GM18873 (cell line): ENCODE data around the gene CAMKK2.
"Not testable (repeated sequence)": the region's sequence is repeated elsewhere in the genome, so short reads cannot be mapped to it uniquely, and the experiment has no call there.

Experiments used
- ATAC-seq: cut with Tn5 transposase; IDR thresholded peaks from one replicate; pipeline ENCODE4 v1.9.1; 2021; ENCODE audit warnings: mild to moderate bottlenecking, moderate library complexity, moderate number of reproducible peaks; ENCODE audit not compliant: unreplicated experiment, low FRiP score

CAMKK2 gene

DNA sequence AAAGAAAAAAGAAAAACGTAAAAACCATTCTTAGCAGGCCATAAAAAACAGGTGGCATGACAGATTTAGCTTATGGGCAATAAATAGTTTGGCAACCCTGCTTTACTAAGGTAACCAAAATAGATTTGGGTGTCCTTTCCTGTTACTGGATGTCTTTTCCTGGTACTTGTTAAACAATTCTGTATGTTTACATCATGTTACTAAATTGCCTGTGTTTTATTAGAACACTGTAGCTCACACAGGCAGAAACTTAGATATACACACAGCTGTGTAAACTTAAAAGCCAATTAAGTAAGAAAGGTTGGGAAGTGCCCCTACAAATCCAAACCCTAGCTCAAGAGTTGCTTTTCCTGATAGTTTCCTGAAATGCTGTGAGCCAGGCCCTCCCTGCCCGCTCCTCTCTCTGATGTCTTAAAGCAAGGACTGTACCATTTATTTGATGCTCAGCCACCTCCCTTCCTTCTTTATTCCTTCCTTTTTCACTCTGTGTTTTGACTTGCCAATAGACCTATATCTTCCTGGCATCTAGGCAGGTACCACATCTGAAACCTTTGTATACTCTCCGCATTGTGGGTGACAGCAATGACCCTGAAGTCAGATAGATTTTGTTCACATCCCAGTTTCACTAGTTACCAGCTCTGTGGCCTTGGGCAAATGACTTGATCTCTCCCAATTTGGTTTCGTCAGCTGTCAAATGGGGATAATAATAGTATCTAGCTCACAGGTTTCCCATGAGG lies 3.7 kb upstream of the CAMKK2 start:
- no peak for ATAC-seq

DNA sequence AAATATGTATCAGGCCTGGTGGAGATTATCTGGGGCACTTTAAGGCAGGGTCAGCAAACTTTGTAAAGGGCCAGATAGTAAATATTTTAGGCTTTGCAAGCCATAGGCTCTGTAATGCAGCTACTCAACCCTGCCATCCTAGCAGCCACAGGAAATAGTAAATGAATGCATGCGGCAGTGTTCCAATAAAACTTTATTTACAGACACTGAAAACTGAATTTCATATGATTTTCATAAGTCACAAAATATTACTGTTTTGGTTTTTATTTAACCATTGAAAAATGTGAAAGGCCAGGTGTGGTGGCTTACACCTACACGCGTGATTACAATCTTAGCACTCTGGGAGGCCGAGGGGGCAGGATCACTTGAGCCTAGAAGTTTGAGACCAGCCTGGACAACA lies 3.2 kb upstream of the CAMKK2 start:
- no peak for ATAC-seq

DNA sequence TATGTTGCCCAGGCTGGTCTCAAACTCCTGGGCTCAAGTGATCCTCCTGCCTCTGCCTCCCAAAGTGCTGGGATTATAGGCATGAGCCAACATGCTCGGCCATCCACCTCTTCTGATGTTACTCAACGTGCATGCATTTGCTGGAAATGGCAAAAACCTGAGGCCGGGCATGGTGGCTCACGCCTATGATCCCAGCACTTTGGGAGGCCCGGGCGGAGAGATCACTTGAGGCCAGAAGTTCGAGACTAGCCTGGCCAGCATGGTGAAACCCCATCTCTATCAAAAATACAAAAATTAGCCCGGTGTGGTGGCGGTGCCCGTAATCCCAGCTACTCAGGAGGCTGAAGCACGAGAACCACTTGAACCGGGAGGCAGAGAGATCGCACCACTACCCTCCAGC lies 1.9 kb upstream of the CAMKK2 start:
- not testable (repeated sequence) for ATAC-seq

DNA sequence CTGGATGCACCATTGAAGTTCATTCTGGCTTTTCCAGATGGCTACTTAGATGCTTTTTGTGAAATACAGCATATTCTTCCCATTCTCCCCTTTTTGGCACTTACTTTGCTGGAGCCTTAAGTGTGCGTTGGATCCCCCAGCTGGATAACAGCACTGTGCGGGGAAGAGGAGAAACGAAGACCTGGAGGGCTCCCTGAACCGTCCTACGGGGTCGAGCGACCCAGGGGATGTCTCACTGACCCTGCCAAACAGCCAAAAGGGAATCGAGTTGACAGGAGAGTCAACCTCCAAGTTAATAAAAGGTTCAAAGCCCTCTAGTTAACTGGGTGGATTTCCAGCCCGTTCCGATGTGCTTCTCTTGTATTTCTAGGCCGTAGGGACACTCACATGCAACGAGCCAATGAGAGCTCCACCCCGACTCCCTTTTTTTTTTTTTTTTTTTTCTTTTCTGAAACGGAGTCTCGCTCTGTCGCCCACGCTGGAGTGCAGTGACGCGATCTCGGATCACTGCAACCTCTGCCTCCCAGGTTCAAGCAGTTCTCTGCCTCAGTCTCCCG lies 1.0 kb upstream of the CAMKK2 start:
- peak; percentile 2 for ATAC-seq

DNA sequence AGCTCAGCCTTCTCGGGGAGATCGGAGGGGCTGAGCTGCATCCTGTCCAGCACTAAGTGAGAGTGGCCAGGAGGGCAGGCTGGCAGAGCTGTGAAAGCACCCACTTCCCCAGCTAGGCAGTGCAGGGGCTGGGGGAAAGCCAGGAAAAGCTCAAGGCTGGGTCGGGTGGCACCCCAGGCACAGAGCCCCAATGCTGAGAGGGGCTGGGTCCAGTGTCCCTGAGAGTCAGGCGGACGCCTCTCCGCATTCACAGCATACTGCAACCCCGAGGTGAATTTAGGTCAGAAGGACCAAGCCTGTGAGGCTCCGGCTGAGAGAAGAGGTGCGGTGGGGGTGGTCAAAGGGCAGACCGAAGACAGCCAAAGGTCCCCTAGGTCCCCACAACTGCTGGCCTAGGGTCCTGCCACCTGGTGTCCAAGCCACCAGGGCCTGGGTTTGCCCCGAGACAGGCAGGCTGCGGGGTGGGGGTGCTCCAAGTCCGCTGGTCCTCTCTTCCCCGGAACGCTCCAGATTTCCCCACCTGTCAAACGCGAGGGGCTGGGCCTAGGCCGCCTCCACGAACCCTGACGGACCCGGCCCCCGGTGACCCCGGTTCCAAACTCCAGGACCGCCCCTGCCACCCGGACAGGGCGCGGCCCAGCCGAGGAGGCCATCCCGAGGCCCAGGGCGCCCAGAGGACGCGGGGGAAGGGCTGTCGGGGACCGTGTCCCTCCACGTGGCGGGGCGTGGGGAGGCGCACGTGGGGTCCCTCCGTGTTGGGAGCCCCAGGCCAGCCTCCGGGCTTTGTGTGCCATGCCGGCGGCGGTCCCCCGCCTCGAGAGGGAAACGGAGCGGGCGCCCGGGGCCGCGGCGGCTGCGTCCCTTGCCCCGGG lies 527 bp downstream of the CAMKK2 start:
- ATAC-seq = peak; percentile 32

DNA sequence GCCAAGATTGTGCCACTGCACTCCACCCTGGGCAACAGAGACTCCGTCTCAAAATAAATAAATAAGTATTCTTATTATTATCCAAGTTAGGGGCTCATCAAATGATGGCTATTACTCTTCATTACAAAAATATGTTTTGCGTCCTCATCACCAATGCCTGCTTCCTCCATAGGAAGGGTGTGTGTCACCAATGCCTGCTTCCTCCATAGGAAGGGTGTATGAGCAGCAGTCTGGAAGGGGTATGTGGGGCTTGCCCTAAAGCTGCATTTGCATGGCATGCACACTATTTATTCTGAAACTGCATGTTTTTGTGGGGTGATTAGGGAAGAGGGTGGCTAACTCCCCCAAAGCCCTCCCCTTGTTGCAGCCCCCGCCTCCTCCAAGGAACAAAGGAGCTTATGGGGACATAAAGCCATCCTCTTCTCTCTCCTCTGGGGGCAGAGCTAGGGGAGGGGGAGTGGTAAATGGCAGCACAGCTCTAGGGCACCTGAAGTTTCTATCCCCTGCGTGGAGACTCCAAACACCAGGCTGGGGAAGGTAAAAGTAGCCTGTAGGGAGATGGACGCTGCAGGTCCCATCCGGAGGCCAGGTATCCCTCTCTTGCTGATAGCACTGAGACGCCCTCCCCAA lies 1.3 kb downstream of the CAMKK2 start:
- no peak for ATAC-seq

DNA sequence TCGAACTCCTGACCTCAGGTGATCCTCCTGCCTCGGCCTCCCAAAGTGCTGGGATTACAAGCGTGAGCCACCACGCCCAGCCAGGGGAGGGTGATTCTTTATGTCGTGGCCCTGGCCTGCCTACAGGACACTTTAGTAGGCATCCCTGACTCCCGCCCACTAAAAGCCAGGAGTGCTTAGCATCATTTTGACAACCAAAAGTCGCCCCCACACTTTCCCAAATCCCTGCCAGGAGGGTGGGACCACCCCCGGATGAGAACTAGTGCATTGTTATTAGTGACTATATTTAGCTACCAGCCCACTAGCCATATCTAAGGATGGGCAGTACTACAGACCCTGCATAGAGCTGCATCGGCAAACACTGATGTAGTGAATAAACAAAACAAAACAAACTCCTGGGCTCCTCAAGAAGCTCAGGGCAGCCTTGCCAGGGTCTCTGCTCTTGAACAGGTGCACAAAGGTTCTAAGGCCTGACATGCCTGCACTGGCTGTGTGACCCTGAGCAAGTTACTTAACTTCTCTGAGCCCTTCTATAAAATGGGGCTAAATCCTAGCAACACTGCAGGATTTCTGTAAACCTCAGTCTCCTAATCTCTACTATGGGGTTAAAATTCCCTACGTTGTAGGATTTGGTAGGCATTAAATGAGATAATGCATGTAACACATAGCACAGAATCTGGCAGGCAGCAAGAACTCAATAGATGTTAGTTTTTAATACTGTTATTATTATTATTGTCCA lies 2.2 kb downstream of the CAMKK2 start:
- ATAC-seq = no peak

DNA sequence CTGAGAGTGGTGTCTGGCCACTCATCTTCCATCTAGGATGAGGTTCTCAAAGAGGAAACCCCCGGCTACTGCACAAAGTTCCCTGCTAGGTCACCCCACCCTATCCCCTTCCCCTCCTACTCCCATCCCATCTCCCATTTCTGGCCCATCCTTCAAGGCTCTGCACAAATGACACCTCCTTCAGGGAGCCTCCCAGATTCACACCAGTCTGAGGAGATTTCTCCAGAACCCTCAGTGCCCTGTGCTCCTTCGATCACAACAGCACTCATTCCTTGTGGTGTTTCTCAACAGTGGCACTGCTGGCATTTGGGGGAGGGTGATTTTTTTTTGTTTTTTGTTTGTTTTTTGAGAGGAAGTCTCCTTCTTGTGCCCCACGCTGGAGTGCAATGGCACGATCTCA lies 2.9 kb downstream of the CAMKK2 start:
- no peak for ATAC-seq

DNA sequence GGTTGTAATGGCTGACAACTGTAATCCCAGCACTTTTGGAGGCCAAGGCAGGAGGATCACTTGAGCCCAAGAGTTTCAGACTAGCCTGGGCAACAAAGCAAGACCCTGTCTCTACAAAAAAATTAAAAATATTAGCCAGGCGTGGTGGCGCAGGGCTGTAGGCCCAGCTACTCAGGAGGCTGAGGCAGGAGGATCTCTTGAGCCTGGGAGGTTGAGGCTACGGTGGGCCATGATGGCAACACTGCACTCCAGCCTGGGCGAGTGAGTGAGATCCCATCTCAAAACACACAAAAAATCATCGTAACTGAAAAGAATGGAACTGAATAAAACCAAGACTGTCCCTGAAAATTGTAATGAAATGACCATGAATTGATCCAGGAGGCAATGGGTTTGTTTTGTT lies 6.1 kb downstream of the CAMKK2 start:
- ATAC-seq = no peak

DNA sequence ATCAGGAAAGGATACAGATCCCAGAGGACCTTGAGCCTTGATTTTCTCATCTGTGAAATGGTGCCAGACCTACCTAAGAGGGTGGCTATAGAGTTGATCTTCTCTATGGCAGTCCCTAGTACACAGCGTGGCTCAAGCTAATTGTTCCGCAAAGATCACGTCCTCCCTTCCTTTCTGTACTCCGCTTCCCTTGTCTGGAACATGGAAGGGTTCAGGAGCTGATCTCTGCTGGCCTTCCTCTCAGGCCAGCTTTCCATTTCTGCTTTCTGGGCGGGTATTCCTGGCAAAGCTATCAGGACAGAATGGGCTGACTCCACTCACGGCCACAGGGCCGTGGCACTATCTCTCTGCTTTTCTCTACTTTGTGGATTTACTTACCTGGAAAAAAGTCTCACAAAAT lies 6.5 kb downstream of the CAMKK2 start:
- no peak for ATAC-seq

DNA sequence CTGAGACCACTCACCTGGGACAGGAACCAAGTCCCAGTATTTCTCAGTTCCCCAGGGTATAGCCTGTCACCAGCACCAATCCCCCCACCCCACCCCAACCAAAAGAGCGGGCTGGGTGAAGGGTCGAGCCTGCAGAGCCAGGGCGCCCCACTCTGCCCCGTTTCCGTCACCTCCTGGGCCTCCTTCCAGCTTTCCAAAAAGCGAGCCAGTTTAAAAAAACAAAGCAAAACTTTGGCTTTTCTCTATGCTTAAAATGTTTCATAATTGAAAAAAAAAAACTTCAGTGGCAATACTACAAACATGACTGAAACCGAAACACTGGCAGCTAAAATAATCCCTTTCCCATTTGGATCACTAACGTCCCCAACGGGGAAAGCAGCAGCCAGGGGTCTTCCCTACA lies 7.5 kb downstream of the CAMKK2 start:
- ATAC-seq = no peak

DNA sequence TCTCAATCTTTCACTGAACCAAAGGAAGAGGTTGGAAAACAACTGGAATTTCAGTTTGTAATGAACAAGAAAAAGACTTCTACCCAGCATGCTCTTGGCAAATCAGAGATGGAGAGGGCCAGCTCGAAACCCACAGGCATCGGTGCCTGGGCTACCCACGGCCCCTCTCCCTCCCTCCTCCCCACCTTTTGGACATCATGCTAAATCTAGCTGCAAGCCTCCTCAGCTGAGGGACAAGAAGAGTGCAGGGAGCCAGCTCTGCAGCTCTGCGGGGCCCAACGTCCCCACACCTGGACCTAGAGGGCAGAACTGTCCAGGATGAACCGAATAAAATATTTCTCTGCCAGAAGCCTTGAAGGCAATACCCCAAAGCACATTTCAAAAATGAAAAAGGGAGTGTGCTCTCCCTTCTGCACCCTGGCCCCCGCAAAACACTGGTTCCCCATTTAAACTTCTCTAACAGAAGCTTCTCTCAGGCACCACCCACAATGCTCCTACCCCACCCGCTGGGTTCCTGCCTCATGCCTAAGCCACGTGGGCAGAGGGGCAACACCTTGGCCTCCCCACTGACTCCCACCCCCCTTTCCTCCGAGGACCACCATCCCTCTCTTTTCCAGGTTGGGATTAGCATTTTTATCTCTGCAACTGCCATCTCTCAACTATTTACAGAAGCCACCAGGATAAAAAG lies 8.2 kb downstream of the CAMKK2 start:
- no peak for ATAC-seq

DNA sequence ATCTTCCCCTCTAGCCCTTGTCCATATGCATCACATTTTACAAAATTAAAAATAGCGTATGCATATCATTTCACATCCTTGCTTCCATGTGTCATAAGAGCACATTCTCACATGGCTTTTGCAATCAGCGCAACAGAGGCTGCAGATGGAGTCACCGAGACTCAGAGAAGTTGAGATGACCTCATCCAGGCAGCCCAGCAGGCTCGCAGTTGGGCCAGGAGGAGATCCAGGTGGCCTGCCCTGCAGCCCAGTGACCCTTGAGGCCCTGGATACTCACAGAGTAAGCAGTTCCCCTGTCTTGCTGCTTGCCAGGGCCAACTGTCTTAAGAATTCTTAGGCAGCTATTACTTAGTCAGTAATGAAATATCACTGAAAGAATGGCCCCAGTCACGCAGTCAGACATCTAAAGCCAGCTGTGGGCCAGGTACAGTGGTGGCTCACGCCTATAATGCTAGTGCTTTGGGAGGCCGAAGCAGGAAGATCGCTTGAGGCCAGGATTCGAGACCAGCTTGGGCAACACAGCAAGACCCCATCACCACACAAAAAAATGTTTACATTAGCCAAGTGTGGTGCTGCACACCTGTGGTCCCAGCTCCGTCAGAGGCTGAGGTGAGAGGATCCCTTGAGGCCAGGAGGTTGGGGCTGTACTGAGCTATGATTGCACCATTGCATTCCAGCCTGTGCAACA lies 9.1 kb downstream of the CAMKK2 start:
- no peak for ATAC-seq

DNA sequence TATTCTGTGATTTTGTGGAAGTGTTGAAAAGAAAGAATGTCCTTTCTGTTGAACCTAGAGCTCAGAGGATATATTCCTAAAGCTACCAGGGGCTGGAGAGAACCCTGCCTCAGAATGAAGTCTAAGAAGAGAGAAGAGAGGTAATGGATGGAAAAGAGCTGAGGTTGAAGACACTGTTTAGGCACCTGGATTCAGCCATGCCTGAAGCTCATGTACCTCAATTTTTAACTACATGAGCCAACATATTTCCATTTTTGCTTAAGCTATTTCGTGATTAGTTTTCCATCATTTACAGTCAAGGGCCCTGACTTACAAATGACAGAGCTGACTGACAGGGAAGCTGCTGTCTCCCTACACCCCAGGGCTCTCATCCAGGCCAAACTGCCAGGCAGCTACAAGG lies 10.7 kb downstream of the CAMKK2 start:
- ATAC-seq = no peak

DNA sequence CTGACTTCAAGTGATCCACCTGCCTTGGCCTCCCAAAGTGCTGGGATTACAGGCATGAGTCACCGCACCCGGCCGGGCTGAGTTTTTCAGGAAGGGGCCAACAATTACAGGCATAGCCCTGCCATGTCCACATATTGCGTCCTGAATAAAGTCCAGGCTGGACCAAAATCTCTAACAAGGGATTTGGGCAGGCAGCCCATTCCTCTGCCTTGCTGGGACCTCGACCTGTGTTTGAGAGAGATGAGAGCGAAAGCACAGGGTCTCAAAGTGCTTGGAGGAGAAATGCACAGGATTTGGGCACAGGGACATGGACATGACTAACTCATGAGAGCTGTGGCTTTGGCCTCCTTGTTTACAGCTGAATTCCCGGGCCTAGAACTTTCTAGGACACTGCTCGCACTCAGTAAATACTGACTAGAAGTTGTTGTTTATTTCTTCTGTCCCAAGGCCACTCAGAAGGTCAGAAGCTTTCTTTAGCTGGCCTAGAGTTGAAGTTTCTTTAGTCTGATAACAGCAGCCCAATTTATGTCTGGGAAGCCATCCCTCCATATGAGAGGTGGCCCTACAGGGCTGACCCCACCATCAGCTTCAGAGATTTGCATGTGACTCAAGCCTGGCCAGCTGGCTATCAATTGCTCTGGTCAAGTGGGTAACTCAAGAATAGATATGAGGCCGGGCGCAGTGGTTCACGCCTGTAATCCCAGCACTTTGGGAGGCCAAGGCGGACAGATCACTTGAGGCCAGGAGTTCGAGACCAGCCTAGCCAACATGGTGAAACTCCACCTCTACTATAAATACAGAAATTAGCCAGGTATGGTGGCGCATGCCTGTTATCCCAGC lies 11.7 kb downstream of the CAMKK2 start:
- no peak for ATAC-seq

DNA sequence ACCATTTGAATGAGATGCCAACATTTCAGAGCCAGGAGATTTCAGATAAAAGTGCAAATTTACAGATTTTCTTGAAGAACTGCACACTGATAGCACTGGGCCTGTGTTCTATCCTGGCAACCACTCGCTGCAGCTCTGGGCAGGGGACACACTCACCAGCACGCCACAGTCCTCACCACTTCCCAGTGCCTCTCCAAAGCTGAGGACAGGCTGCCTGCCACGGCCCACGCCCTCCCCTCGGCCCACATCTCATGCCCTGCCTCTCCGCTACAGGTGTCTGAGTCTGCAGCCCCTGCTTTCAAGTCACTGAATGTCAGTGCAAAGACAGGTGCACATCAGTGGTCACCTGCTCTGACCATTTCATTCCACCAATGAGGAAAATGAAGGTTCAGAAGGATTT lies 12.7 kb downstream of the CAMKK2 start:
- no peak for ATAC-seq

DNA sequence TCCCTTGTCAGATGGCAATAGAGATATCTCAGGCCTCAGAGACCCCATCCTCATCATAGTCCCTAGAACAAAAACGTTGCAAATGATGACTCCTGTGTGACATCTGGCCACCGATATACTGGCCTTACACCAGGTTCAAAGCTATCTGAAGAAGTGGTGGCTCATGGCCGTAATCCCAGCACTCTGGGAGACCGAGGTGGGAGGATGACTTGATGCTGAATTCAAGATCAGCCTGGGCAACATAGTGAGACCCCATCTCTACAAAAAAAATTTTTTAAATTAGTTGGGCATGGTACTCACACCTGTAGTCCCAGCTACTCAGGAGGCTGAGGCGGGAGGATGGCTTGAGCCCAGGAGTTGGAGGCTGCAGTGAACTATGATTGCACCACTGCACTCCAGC lies 13.1 kb downstream of the CAMKK2 start:
- ATAC-seq = no peak

DNA sequence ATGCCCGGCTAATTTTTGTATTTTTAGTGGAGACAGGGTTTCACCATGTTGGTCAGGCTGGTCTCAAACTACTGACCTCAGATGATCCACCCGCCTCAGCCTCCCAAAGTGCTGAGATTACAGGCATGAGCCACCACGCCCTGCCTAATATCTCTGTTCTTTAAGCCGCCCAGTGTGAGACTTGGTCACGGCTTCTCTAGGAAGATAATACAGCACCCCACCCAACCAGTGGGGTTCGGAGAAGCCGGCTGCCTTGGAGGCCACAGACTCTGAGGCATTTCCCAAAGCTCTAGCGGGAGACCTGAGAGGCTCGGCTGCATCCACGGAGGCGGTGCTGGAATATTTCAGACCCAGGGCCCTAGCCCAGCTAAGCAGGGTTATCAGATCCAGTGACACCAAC lies 13.6 kb downstream of the CAMKK2 start:
- not testable (repeated sequence) for ATAC-seq
